ENCODE results near the gene SGPL1. TPM values are rescaled to one million over a fixed set of nuclear protein-coding genes. Genes with fewer than 3 reads are reported as not detected.
"Not testable (repeated sequence)": the region's sequence is repeated elsewhere in the genome, so short reads cannot be mapped to it uniquely, and the experiment has no call there.

Gene SGPL1
- total RNA-seq, 3 donors from 2014 or later (not counting 1 experiment from before 2014, with no cell fraction given) = 33.7 to 48.4 (median 47.8) TPM

DNA sequence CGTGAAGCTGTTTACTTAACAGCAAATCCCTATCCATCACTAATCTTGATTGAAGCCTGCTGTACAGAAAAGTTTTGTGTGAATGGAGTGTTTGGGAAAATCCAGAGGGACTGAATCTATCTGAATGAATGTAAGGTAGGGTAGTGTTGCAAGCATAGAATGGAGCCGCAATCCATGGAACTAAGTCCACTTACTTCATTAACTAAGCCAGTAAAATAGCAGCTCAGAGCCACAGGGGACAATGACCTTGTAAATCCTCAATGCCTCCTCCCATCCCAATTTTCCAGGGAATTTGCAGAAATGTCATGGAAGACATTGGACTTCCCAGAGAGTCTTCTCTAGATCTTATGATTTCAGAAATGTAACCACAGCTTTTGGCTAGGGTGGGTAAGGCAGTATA is 45.7 kb upstream of the SGPL1 start:
- no peaks in the 10 kb centered on the region for H3K9me3 Mint-ChIP-seq
- H3K27me3 Mint-ChIP-seq (ENCODE audit: low read depth in 2 of 2) = peaks cover 0 to 3% of the 10 kb centered on the region in 2 donors
- H3K27ac Mint-ChIP-seq = no peak overlapping the region
- Histone ChIP-seq H3K4me3 (ENCODE audit: low read length) (no peak overlapping the region), H3K36me3 (ENCODE audit: control insufficient read depth, insufficient read depth, low read length) (no peaks in the 10 kb centered on the region), H3K27ac (ENCODE audit: low read length) (no peak overlapping the region), H3K27me3 (ENCODE audit: control insufficient read depth, insufficient read depth, low read length) (no peaks in the 10 kb centered on the region), H3K9me3 (ENCODE audit: control insufficient read depth, insufficient read depth, low read length) (no peaks in the 10 kb centered on the region), H3K4me1 (ENCODE audit: control insufficient read depth, insufficient read depth, low read length) (no peaks in the 10 kb centered on the region)
- peaks cover 0 to 4% of the 10 kb centered on the region in 2 donors for H3K4me1 Mint-ChIP-seq
- ATAC-seq = no peak
- H3K36me3 Mint-ChIP-seq = no peaks in the 10 kb centered on the region
- intact Hi-C loops (cut with micrococcal nuclease) = no loop called here
- DNase-seq = no peak
- WGBS (ENCODE audit: insufficient coverage) = 100% methylated on average over 1 of the region's 2 CpGs
- TF ChIP-seq CTCF (IDR thresholded peaks at IDR 0.05) = no peak
- H3K4me3 Mint-ChIP-seq = no peak overlapping the region

- H3K4me3 ChIP-seq (ENCODE audit: low read length); H3K4me3 Mint-ChIP-seq; H3K9me3 Mint-ChIP-seq; intact Hi-C loops (cut with micrococcal nuclease); H3K36me3 ChIP-seq (ENCODE audit: control insufficient read depth, insufficient read depth, low read length); ATAC-seq; H3K27ac Mint-ChIP-seq; H3K4me1 Mint-ChIP-seq; H3K4me1 ChIP-seq (ENCODE audit: control insufficient read depth, insufficient read depth, low read length); H3K27me3 Mint-ChIP-seq (ENCODE audit: low read depth in 2 of 2); H3K9me3 ChIP-seq (ENCODE audit: control insufficient read depth, insufficient read depth, low read length); H3K27me3 ChIP-seq (ENCODE audit: control insufficient read depth, insufficient read depth, low read length); H3K27ac ChIP-seq (ENCODE audit: low read length); H3K36me3 Mint-ChIP-seq: not testable (repeated sequence)
- peak in 1 of 2 donors; percentile 4 for DNase-seq
- 92% methylated on average over 7 of the region's 7 CpGs for WGBS (ENCODE audit: insufficient coverage)
Measured at GRCh38 chr10:70770516-70770915, 45.2 kb upstream of the SGPL1 start.

DNA sequence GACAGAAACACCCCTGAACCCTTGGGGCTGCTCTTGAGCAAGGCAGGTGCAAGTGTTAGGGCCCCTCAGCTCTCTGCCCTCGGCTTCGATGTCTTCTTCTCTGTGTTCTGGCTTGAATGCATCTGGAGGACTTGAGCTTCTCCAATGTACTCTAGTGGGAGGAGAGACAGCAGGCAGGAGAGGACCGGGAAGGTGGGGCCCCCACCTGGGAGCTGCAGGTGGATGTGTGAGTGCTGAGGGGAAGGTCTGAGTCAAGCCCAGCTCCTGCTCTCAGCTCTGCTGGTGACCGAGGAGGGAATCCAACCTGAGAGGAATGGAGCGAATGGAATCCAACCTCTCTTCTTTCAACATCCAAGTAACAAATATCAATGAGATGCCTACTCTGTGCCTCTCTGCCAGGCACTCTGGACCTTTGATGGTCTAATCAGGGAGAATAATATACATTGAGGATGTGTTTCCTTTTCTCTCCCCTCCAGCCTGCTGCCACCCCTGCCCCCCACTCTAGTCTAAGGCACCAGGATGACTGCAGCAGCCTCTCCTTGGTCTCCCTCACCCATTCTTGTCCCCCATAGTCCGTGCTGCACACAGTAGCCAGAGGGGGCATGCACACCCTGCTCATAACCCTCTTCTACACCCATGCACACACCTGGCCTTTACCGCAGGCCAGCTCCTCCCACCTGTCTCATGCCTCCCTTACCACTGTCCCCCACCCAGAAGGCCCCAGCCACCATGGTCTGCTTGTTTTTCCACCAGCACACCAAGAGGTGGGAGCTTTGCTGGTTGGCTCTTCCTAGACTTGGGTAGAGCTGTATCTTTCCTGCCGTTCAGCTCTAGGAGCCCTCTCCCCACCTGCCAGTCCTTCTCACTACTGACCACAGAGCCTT is 44.2 kb upstream of the SGPL1 start:
- Histone ChIP-seq H3K27ac (ENCODE audit: low read length) (no peak overlapping the region), H3K9me3 (ENCODE audit: control insufficient read depth, insufficient read depth, low read length) (no peaks in the 10 kb centered on the region), H3K4me1 (ENCODE audit: control insufficient read depth, insufficient read depth, low read length) (no peaks in the 10 kb centered on the region), H3K4me3 (ENCODE audit: low read length) (no peak overlapping the region), H3K27me3 (ENCODE audit: control insufficient read depth, insufficient read depth, low read length) (no peaks in the 10 kb centered on the region), H3K36me3 (ENCODE audit: control insufficient read depth, insufficient read depth, low read length) (no peaks in the 10 kb centered on the region)
- H3K9me3 Mint-ChIP-seq = no peaks in the 10 kb centered on the region
- H3K36me3 Mint-ChIP-seq = no peaks in the 10 kb centered on the region
- intact Hi-C loops (cut with micrococcal nuclease) = no loop called here
- H3K27ac Mint-ChIP-seq = no peak overlapping the region
- TF ChIP-seq CTCF (IDR thresholded peaks at IDR 0.05) = no peak
- H3K27me3 Mint-ChIP-seq (ENCODE audit: low read depth in 2 of 2) = peaks cover 0 to 3% of the 10 kb centered on the region in 2 donors
- DNase-seq (peak in 1 of 2 donors; percentile 4), ATAC-seq (no peak)
- WGBS (ENCODE audit: insufficient coverage) = 89% methylated on average over 8 of the region's 8 CpGs
- no peak overlapping the region for H3K4me3 Mint-ChIP-seq
- H3K4me1 Mint-ChIP-seq = peaks cover 0 to 4% of the 10 kb centered on the region in 2 donors

GRCh38 chr10:70772627-70773026 is 43.1 kb upstream of the SGPL1 start:
- Mint-ChIP-seq H3K36me3 (no peaks in the 10 kb centered on the region), H3K27ac (no peak overlapping the region), H3K4me3 (no peak overlapping the region), H3K27me3 (ENCODE audit: low read depth in 2 of 2) (peaks cover 0 to 3% of the 10 kb centered on the region in 2 donors), H3K4me1 (peaks cover 0 to 4% of the 10 kb centered on the region in 2 donors), H3K9me3 (no peaks in the 10 kb centered on the region)
- 89% methylated on average over 4 of the region's 4 CpGs for WGBS (ENCODE audit: insufficient coverage)
- TF ChIP-seq CTCF (IDR thresholded peaks at IDR 0.05) = no peak
- ATAC-seq = no peak
- H3K9me3 ChIP-seq (ENCODE audit: control insufficient read depth, insufficient read depth, low read length) = no peaks in the 10 kb centered on the region
- no peak overlapping the region for H3K4me3 ChIP-seq (ENCODE audit: low read length)
- H3K36me3 ChIP-seq (ENCODE audit: control insufficient read depth, insufficient read depth, low read length) = no peaks in the 10 kb centered on the region
- H3K27ac ChIP-seq (ENCODE audit: low read length) = no peak overlapping the region
- no peaks in the 10 kb centered on the region for H3K4me1 ChIP-seq (ENCODE audit: control insufficient read depth, insufficient read depth, low read length)
- intact Hi-C loops (cut with micrococcal nuclease) = no loop called here
- no peaks in the 10 kb centered on the region for H3K27me3 ChIP-seq (ENCODE audit: control insufficient read depth, insufficient read depth, low read length)
- peak in 1 of 2 donors; percentile 10 for DNase-seq

Data from natural killer cell (primary cell).